ENCODE results near the gene WWOX.

The WWOX gene

DNA sequence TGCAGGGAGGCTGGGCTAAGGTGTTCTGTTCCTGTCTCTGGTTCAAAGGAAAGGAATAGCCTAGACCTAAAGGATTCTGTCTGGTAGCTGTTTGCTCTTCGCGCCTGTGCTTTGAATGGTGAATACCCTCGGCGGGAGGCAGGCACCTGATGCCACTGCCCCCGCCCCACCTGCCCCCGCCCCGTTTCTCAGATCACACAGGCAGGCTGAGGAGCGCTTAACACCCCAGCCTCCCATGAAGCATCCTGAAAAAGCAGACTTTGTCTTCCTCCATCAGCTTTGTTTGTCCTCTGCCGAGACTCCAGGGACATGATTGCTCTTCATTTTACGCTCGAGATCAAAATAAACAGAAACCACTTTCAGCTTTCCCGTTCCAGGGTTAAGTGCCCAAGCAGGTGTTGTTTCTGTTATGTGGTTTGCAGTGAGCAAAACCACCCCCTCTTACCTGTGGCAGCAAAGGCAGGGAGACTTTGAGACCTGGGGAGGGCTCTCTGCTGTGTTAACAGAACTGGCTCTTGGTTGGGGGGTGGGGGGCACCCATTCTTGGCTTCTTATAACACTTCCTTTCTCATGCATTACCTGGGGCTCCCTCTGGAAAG, 452.1 kb downstream of the WWOX start:
- DNase-seq = no peak

DNA sequence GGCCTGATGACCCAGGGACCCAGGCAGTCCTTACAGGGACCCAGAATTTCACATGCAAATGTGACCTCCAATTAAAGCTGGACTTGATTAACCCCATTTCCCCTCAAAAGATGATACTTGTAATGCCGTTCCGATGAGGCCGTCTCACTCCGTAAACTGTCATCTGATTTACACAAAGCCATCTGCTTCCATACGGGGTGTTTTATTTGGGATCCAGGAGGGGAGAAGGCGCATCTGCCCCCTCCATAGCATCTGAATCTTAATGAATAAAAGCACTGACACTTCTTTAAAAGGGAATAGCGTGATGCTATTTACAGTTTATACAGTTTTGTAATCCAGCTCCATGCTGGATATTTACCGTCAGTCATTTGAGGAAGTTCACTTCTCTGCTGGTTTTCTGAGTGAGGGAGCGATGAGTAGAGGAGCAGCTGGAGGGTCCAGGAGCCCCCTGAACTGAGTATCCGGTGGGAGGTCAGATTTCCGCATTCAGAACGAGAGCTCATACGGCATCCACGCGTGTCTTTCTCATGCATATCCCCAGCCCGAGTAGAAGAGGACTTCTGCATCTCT, 452.7 kb downstream of the WWOX start:
- no peak for DNase-seq

DNA sequence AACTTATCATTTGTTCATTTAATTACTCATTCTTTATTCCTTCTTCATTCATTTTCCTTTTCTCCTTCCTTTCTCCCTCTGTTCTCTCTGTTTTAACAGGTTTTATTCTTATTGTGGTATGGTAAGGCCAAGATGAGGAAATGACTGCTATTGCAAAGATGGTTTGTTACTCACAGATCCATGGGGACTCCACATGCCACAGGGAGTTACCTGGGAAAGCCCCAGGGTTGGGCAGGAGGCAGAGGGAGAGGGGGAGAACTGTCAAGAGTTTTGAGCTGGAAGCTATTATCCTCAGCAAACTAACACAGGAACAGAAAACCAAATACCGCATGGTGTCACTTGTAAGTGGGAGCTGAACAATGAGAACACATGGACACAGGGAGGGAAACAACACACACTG, 453.3 kb downstream of the WWOX start:
- no peak for DNase-seq

DNA sequence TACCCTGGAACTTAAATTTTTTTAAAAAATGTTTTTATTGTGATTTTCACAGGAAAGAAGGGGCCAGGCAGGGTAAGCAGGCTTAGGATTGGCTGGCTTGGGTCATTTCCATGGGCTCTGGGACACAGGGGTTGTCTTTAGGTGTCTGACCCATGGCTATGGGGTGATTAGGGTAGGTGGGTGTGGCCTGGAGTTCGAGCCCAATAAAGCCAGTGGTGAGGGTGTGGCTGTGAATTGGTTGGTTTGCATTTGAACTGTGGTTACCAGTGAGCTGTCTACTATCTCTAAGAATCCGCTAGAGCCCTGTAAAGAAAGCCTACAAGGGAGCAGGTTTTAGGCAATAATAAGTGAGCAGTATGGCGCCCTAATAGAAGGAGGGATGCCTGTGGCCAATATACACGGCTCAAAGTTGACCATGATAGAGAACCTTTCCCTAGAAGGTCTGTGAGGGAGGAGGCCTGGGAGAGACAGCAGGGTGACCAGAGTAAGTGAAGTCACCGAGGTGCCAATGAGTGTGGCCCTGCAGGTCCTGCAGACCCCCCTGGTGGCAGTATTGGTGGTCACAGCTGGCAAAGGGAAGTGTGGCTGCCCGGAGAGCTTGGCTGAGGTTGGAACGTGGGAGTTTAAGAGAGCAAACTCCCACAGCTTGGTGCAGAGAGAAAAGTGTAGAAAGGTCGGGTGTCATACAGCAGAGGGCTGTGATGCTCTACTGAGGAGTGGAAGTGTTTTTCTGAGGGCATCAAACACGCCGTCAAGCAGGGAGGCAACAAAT, 454.0 kb downstream of the WWOX start:
- no peak for DNase-seq

DNA sequence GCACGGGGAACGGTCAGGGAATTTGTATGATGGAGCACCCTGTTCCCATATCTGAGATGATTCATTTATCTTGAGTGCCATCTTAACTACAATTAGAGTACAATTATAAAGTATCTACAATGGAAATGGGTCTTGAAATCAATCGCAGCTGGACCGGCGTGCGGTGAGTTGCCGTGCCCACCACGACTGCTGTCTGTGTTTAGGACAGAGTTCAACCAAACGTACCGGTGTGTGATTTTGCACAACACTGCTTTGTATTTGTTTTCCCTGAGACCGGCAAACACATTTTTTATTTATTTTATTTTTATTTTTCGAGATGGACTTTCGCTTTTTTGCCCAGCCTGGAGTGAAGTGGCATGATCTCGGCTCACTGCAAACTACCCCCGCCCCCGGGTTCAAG, 457.0 kb downstream of the WWOX start:
- no peak for DNase-seq

DNA sequence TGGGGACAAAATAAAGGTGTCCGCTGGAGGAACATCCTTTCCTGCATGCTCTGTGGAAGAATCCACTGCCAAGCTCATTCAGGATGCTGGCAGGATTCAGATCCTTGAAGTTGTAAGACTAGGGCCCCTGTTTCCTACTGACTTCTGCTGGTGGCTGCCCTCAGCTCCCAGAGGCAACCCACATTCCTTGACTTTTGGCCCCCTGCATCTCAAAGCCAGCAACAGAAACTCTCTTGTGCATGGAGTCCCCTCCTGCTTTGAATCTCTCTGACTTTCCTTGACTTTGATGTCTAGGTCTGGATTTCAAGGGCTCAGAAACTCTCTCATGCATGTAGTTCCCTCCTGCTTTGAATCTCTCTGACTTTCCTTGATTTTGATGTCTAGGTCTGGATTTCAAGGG, 461.5 kb downstream of the WWOX start:
- DNase-seq = no peak

DNA sequence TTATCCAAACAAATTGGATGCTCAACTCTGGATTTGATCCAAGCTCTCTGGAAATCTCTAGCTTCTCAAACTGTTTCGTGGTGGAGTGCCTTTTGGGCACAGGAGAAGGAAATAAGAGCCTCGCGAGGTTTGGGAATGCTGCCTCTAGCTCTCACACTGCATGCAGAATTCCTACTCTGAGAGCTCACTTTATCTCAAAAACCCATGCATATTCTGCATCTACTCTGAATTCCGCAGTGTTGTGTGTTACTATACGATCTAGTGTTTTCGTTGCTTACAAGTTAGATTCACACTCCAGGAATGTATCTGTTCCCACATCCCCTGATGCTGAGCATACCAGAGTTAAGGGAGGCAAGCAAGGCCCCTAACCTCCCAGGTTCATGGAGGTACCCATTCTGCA, 462.7 kb downstream of the WWOX start:
- DNase-seq = no peak

DNA sequence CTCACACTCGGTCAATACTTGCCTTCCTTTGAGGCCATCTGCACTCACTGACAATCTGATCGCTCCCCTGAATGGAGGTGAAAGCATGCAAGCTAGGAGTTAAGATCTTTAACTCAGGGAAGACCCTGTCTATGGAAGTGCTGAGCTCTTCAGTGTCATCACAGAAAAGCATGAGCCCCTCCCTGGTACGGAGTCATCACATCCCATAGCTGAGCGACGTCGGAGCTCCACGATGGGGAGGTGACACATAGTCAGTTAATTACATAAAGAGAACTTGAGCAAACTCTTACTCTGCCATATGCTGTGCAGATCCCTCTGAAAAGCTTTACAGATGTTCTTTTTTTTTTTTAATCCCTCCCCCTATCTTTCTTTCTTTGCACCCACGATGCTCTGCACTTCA, 463.2 kb downstream of the WWOX start:
- no peak for DNase-seq

DNA sequence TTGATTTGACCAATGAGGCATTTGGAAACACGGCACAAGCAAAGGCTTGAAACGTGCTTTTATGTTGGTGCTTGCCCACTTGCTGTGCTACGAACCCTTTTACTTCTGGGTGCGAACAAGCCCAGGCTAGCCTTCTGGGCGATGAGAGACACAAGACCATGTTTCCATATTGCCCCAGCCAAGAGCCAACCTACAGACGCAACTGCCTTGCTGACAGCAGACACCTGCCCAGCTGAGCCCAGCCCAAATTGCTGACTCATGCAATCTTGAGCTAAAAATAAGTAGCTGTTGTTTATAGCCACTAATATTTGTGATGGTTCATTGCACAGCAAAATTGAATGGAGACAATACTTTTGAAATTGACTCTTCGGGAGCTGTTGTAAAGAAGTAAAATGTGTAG, 464.5 kb downstream of the WWOX start:
- no peak for DNase-seq

DNA sequence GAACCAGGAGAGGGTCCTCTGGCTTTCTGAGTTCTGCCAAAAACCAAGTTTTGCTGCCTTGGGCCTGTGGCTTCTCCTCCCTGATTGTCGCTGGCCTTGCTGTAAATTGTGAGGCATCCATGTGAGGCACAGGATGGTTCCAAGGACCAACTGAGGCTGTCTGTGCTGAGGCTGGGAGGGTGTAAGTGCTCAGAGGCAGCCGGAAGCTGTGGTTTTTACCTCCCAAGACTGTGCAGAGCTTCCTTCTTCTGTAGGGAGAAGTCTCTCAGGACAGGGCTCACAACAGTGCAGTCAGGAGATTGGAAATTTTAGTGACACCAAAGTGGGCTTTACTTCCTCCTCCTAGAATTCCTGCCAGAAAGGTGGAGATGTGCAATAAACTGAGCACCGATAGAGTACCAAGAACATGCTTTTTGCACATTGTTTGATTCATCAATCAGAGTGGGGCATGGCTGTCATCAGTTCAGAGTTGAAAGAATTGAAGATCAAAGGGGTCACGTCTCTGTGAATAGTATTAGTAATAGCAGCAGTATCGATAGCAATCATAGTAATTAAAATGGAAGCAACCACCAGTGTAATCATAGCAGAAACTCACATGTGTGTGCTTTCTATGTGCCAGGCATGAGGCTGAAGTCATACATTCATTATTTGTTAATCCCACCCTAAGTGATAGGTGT, 467.1 kb downstream of the WWOX start:
- no peak for DNase-seq

DNA sequence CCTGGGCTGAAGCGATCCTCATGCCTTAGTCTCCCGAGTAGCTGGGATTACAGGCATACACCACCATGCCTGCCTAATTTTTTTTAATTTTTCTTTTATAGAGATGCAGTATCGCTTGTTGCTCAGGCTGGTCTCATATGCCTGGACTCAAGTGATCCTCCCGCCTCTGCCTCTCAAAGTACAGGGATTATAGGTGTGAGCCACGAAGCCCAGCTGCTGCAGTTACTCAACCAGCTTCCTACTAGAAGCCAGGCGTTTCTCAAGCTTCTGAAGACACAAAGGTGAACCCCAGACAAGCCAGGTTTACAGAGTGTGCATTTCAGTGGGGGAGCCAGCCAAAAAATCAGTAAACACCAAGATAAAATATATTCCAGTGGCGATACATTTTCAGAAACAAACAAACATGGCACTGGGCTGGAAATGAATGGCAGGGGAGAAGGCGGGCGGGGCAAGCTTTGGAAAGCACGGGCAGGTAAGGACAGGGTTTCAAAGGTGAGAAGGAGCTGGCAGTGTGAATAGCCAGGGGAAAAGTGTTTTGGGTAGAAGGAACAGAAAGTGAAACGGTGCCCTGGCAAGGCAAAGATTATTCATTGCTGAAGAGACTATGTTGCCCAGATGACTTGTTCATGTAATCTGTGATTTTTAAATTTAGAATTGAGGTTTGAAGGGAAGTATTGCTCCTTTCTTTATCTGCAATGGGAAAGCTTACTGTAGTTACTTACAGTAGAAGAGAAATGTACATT, 471.1 kb downstream of the WWOX start:
- no peak for DNase-seq

DNA sequence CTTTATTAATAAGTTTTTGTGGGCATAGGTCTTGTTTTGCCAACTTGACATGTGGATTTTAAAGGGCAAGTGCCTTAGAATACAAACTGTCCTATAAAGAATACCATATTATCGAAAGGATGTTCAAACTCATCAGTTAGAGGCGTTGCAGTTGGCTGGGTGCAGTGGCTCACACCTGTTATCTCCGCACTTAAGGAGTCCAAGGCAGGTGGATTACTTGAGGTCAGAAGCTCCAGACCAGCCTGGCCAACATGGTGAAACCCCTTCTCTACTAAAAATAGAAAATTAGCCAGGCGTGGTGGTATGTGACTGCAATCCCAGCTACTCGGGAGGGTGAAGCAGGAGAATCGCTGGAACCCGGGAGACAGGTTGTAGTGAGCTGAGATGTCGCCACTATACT, 472.0 kb downstream of the WWOX start:
- no peak for DNase-seq

DNA sequence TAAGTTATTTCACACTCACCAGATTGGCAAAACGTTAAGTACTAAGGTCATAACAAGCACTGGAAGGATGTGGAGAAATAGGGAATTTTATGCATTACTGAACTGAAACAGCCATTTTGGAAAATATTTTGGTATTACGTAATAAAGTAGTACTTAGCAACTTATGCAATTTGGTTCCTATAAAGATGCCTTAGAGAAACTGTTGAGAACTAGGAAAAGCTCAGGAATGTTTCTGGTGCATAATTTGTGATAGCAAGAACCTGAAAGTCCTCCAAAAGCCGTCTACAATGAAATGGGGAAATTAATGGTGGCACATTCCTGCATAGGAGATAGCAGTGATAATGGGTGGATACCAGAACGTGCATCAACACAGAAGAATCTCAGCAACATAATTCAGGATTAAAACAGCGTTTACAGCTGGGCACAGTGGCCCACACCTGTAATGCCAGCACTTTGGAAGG, 472.5 kb downstream of the WWOX start:
- no peak for DNase-seq

DNA sequence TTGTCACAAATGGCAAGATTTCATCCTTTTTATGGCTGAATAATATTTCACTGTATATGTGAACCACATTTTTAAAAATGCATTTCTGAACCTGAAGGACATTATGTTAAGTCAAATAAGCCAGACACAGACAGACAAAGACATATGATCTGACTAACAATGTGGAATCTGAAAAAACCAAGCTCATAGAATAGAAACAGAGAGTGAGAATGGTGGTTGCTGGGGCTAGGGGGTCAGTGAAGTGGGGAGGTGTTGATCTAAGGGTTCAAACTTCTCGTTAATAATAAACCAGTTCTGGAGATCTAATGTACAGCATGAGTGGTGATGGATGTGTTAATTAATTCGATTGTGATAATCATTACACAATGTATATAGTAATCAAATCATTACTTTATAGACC, 475.1 kb downstream of the WWOX start:
- no peak for DNase-seq

DNA sequence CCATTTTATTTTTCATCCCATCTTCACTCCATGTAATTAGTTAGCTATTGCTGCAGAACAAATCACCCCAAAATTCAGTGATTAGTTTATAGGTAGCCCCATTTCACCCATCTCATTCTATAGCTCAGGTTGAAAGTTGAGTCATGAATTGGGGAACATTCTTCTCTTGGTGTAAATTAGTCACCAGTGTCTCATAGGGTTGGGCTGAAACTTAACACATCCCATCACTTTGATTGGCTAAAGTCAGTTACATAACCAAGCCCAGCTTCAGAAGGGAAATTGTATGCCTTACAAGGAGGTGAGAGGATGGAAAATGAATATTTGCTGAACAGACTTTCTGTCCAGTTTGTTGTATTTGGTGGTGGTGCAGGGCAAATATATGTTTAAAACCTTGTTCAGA, 477.5 kb downstream of the WWOX start:
- no peak for DNase-seq

DNA sequence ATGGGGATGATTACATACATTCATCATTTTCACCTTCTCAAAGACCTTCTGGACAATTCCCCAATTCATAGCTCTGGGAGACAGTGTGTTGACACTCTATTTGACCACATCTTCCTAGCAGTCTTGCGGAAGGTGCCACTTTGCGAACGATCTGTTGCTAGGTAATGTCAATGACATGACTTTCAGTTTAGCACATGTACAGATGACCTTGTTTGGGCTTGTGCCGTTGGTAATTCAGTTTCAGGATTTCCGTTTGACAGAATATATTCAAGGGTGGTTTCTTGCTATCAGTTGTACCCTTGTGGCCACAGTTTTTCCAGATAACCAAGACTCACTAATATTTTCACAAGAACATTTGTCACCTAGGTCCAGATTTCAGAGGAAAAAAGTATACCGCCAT, 478.2 kb downstream of the WWOX start:
- DNase-seq = no peak

DNA sequence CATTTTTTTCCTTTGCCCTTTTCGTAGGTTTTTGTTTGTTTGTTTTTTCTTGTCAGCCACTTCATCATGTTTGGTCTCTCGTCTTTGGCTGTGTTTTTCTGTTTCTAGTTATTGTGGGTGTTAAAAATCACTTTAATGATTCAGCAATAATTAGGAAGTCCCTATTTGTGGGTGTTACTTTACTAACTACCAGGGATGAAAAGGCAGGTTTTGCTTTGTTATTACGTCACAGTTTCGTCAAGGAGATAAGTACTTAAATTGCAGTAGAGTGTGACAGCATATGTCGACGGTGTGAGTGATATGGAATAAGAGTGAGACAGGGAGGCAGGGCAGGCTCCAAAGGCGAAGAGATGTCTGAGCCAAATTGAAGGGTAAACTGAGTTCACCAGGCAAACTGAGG, 479.6 kb downstream of the WWOX start:
- no peak for DNase-seq

DNA sequence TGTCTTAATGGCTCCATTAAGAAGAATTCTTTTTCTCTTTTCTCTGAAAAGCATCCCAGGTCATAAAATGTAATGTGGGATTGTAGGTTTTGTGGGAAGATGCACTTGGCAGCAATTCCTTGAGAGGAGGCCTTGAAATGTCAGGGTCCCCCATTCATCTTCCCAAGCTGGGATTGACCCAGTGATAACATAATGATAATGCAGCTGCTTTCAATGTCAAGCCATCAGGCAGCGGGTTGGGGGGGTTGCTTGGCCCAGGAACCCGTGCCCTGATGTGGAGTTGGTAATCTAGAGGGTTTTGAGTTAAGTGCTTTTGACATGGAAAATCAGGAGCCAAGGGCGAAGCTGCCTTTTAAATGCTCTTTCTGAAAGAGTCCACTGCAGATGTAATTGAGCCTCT, 484.0 kb downstream of the WWOX start:
- no peak for DNase-seq

DNA sequence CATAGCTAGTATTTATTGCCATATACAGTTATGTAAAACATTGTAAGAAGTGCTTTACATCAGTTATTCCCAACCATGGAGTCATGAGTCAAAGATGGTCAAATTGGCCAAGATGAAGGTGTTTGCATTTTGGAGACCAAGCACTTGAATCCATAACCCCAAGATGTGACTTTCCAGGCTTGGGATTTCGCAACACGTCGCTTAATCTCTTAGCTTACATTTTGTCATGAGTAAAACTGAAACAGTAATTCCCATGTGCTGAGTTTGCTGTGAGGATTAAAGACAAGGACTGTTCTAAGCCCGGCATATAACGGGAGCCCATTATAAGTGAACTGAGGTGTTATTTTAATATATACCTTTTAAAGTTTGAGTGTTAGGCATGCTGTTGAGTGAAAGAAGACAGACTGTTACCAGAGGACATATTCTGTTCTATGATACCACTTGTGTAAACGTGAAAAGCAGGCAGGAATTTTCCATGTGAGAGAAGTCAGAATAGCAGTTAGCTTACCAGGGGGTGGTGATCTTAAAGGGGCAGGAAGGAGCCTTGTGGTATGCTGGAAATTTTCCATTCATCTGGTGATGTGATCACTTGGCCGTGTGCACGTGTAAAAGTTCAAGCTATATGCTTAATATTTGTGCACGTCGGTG, 484.9 kb downstream of the WWOX start:
- DNase-seq = no peak

DNA sequence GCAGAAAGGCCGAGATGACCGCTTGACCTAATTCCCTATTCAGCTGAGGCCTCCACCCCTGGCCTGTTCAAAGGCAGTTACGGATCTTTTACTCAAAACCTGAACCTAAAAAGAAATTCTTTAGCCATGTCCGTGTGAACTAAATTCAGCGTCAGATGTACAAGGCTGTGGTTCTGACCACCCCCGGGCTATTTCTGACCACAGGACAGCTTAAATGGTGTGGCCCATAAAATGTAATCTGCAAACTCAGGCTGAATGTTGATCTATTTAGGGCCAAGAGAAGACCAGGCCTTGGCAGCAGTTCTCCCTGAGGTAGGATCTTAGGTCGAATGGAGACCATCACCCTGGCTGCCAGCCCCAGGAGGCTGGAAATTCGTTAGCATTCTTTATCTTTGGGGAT, 485.5 kb downstream of the WWOX start:
- DNase-seq = no peak

DNA sequence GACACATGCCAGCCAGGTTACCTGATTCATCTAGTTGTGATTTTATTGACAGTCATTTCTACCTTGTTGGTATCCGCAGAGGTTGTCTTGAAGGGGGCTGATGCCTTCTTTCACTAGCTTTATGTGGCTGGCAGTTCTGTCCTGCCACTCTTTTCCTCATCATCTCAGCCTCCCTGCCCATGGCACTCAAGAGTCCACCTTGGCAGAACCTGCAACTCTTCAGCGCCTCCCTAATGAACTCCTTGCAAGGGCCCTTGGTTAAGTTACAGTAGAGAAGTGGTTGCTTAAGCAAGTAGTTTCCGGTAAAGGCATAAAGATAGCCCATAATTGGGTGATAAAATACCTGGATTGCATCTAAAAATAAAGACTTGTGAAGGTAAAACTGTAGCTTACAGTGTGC, 489.9 kb downstream of the WWOX start:
- DNase-seq = no peak

DNA sequence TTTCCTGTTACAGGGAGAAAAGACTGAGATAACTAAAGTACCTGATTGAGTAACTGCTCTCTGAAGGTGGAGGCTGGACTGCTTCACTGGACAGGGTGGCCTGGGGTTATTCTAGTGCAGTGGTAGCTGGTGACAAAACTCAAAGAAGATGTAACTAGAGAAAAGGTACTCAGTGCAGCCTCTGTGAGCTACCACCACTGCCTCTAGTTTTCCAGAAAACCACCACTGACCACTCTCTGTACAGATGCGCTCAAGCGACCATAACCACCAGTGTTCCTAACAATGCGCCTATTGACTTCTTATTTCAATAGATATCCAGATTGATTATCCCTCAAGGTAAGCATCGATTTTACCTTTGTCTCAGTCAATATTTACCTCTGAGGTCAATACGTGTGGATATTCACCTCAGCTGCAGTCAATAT, 492.2 kb downstream of the WWOX start:
- DNase-seq = no peak

DNA sequence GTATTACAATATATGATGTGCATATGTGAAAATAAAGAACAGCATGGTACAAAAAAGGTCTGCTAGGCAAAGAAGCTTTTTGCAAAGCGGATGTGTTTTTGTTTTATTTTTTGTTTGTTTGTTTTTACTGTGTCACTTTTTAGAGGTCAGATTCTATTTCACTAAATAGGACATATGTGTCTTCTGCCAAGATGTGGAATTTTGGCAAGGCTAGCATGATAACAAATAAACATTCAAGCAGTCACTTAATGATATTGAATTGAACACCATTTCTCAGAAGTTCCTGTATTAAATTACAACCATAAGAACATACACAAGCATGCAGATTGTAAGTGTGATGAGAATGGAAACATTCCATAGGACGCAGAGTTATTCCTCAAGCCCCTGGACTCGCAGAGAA, 492.7 kb downstream of the WWOX start:
- no peak for DNase-seq

Measured in NK-92 treated with Interleukin-12 subunit alpha and Interleukin-12 subunit beta, amount 100 ng/mL, for 24 hours (cell line).